Natural killer cell (primary cell): Measurements from ENCODE around the gene MYO16. TPM values are rescaled to one million over a fixed set of nuclear protein-coding genes. Genes with fewer than 3 reads are reported as not detected.

Experiments
- ATAC-seq, 3 donors: fragments of 150-1000 bp in 2 of 3; fragments of 200-7000 bp in 1 of 3; cut with Tn5 transposase; 1 replicate in 1 of 3; 2 replicates in 2 of 3; pipeline ENCODE4 v1.10.0; 2021; ENCODE audit warnings: mild to moderate bottlenecking in 2 of 3, moderate library complexity in 2 of 3
- DNase-seq, 2 donors: peaks; one replicate each; pipeline versions ENCODE4 v3.0.0 to v3.0.0-alpha.2; 2013 to 2021; ENCODE audit warnings: mixed read lengths in 1 of 2
- H3K27ac ChIP-seq: one replicate; pipeline ENCODE4 v1.5.1; 2013; ENCODE audit warnings: mild to moderate bottlenecking, low read length
- H3K27me3 ChIP-seq: one replicate; pipeline ENCODE4 v1.6.1; 2013; ENCODE audit warnings: low read length; ENCODE audit not compliant: control insufficient read depth, insufficient read depth
- H3K36me3 ChIP-seq: one replicate; pipeline ENCODE4 v1.6.1; 2013; ENCODE audit warnings: low read length; ENCODE audit not compliant: control insufficient read depth, insufficient read depth
- H3K4me1 ChIP-seq: one replicate; pipeline ENCODE4 v1.6.1; 2013; ENCODE audit warnings: low read length; ENCODE audit not compliant: control insufficient read depth, insufficient read depth
- H3K4me3 ChIP-seq: one replicate; pipeline ENCODE4 v1.5.1; 2013; ENCODE audit warnings: low read length
- H3K9me3 ChIP-seq: one replicate; pipeline ENCODE4 v1.6.1; 2013; ENCODE audit warnings: low read length; ENCODE audit not compliant: control insufficient read depth, insufficient read depth
- H3K27ac Mint-ChIP-seq, 2 donors: one replicate each; pipeline ENCODE4 v1.8.0; 2022; ENCODE audit warnings: mild to moderate bottlenecking in 2 of 2, mixed read lengths in 2 of 2, moderate library complexity in 1 of 2
- H3K27me3 Mint-ChIP-seq, 2 donors: one replicate each; pipeline ENCODE4 v1.8.0; 2022; ENCODE audit warnings: low read depth in 2 of 2, mixed read lengths in 2 of 2
- H3K36me3 Mint-ChIP-seq: one replicate; pipeline ENCODE4 v1.8.0; 2022; ENCODE audit warnings: mixed read lengths
- H3K4me1 Mint-ChIP-seq, 2 donors: one replicate each; pipeline ENCODE4 v1.8.0; 2022; ENCODE audit warnings: mixed read lengths in 2 of 2
- H3K4me3 Mint-ChIP-seq: one replicate; pipeline ENCODE4 v1.8.0; 2022; ENCODE audit warnings: mild to moderate bottlenecking, moderate library complexity, mixed read lengths
- H3K9me3 Mint-ChIP-seq, 2 donors: one replicate each; pipeline ENCODE4 v1.8.0; 2022; ENCODE audit warnings: mixed read lengths in 2 of 2
- CTCF ChIP-seq: fragments of 200-600 bp; IDR thresholded peaks from one replicate; pipeline ENCODE4 v1.8.0; 2022; ENCODE audit warnings: antibody characterized with exemption
- WGBS: methylation state at CpG from one replicate; pipeline ENCODE4 v1.1.7; 2013; ENCODE audit warnings: missing lambda C conversion rate; ENCODE audit not compliant: insufficient coverage; 5-methylcytosine and 5-hydroxymethylcytosine counted together
- intact Hi-C: fragments of 100-400 bp; cut with micrococcal nuclease; formaldehyde crosslinking; loops from one replicate; pipeline ENCODE4 v1.14.2; 2022
- total RNA-seq, 4 donors: library from RNA; stranded (reverse); fragments of 120-200 nt in 1 of 4; gene quantifications; one replicate each; pipeline versions ENCODE4 v1.2.3 to v1.2.4, GENCODE V29; 2013 to 2022

The MYO16 gene
- total RNA-seq, 3 donors from 2014 or later (not counting 1 experiment from before 2014, with no cell fraction given): 0.28 TPM; not detected in 2

- Mint-ChIP-seq H3K36me3 (no peaks in the 10 kb centered on the region), H3K9me3 (no peaks in the 10 kb centered on the region), H3K4me1 (no peaks in the 10 kb centered on the region), H3K27me3 (peaks cover 0 to 6% of the 10 kb centered on the region in 2 donors), H3K27ac (no peak overlapping the region), H3K4me3 (no peak overlapping the region)
- Histone ChIP-seq H3K4me3 (no peak overlapping the region), H3K27me3 (no peaks in the 10 kb centered on the region), H3K36me3 (no peaks in the 10 kb centered on the region), H3K27ac (no peak overlapping the region), H3K9me3 (no peaks in the 10 kb centered on the region), H3K4me1 (no peaks in the 10 kb centered on the region)
- WGBS: 55% methylated on average over 6 of the region's 7 CpGs
- intact Hi-C loops: no loop called here
- no peak for ATAC-seq
- DNase-seq: no peak
- no peak for TF ChIP-seq CTCF
Measured at GRCh38 chr13:109206616-109207015, 577.2 kb downstream of the MYO16 start.

GRCh38 chr13:109207622-109208021 lies 578.2 kb downstream of the MYO16 start:
- ATAC-seq: no peak
- WGBS: 94% methylated on average over 12 of the region's 12 CpGs

GRCh38 chr13:109208522-109208921 lies 579.1 kb downstream of the MYO16 start:
- Histone ChIP-seq H3K9me3 (no peaks in the 10 kb centered on the region), H3K27me3 (no peaks in the 10 kb centered on the region), H3K36me3 (no peaks in the 10 kb centered on the region), H3K4me1 (peaks cover 9% of the 10 kb centered on the region), H3K27ac (no peak overlapping the region), H3K4me3 (no peak overlapping the region)
- no peak for ATAC-seq
- Mint-ChIP-seq H3K36me3 (no peaks in the 10 kb centered on the region), H3K4me3 (no peak overlapping the region), H3K4me1 (peaks cover 11 to 12% of the 10 kb centered on the region in 2 donors), H3K27ac (no peak overlapping the region), H3K9me3 (no peaks in the 10 kb centered on the region), H3K27me3 (peaks cover under 1 to 6% of the 10 kb centered on the region in 2 donors)
- TF ChIP-seq CTCF: no peak
- intact Hi-C loops: no loop called here
- DNase-seq: no peak
- WGBS: 76% methylated on average over 5 of the region's 5 CpGs

More at GRCh38 chr13:109207622-109208021, 578.2 kb downstream of the MYO16 start:
- Histone ChIP-seq H3K4me3 (no peak overlapping the region), H3K9me3 (no peaks in the 10 kb centered on the region), H3K4me1 (peaks cover under 1% of the 10 kb centered on the region), H3K36me3 (no peaks in the 10 kb centered on the region), H3K27me3 (no peaks in the 10 kb centered on the region), H3K27ac (no peak overlapping the region)
- H3K4me1 Mint-ChIP-seq: peaks cover 6% of the 10 kb centered on the region in 2 donors
- intact Hi-C loops: no loop called here
- no peak overlapping the region for H3K4me3 Mint-ChIP-seq
- no peaks in the 10 kb centered on the region for H3K9me3 Mint-ChIP-seq
- H3K36me3 Mint-ChIP-seq: no peaks in the 10 kb centered on the region
- peaks cover 0 to 6% of the 10 kb centered on the region in 2 donors for H3K27me3 Mint-ChIP-seq
- no peak for DNase-seq
- no peak for TF ChIP-seq CTCF
- no peak overlapping the region for H3K27ac Mint-ChIP-seq

- Histone ChIP-seq H3K9me3 (no peaks in the 10 kb centered on the region), H3K36me3 (no peaks in the 10 kb centered on the region), H3K4me3 (no peak overlapping the region), H3K4me1 (peaks cover 11% of the 10 kb centered on the region), H3K27me3 (no peaks in the 10 kb centered on the region), H3K27ac (no peak overlapping the region)
- intact Hi-C loops: no loop called here
- ATAC-seq (no peak), DNase-seq (no peak)
- Mint-ChIP-seq H3K4me3 (no peak overlapping the region), H3K36me3 (no peaks in the 10 kb centered on the region), H3K27ac (no peak overlapping the region), H3K4me1 (peaks cover 13% of the 10 kb centered on the region in 2 donors), H3K27me3 (peaks cover 3 to 11% of the 10 kb centered on the region in 2 donors), H3K9me3 (no peaks in the 10 kb centered on the region)
- WGBS: 70% methylated on average over 1 of the region's 2 CpGs
- no peak for TF ChIP-seq CTCF
Measured at GRCh38 chr13:109209526-109209925, 580.1 kb downstream of the MYO16 start.
